IgD-negative memory B cell (primary cell): ENCODE measurements around the gene C12orf60. TPM values are rescaled to one million over a fixed set of nuclear protein-coding genes. Genes with fewer than 3 reads are reported as not detected.

ENCODE experiments used
- H3K27ac Mint-ChIP-seq, 3 donors: one replicate each; pipeline ENCODE4 v1.8.0; 2020 to 2022; ENCODE audit warnings: mild to moderate bottlenecking in 3 of 3, mixed read lengths in 3 of 3, moderate library complexity in 1 of 3
- H3K27me3 Mint-ChIP-seq: one replicate; pipeline ENCODE4 v1.8.0; 2021; ENCODE audit warnings: mixed read lengths
- H3K36me3 Mint-ChIP-seq: one replicate; pipeline ENCODE4 v1.8.0; 2020; ENCODE audit warnings: mild to moderate bottlenecking, mixed read lengths
- H3K4me1 Mint-ChIP-seq, 3 donors: one replicate each; pipeline ENCODE4 v1.8.0; 2020 to 2022; ENCODE audit warnings: mixed read lengths in 3 of 3, mild to moderate bottlenecking in 1 of 3
- H3K4me3 Mint-ChIP-seq, 4 donors: one replicate each; pipeline ENCODE4 v1.8.0; 2020 to 2022; ENCODE audit warnings: mild to moderate bottlenecking in 4 of 4, mixed read lengths in 4 of 4, moderate library complexity in 3 of 4
- H3K9me3 Mint-ChIP-seq, 3 donors: one replicate each; pipeline ENCODE4 v1.8.0; 2020 to 2021; ENCODE audit warnings: mixed read lengths in 3 of 3, mild to moderate bottlenecking in 1 of 3
- polyA plus RNA-seq: library from polyadenylated mRNA; unstranded; fragments of 300-500 nt; fragmentation: Illumina TruSeq; gene quantifications from one replicate; pipeline ENCODE4 v1.2.3, GENCODE V29; 2021

Gene C12orf60
- polyA plus RNA-seq, 1 donor from 2014 or later: 0.70 TPM

DNA sequence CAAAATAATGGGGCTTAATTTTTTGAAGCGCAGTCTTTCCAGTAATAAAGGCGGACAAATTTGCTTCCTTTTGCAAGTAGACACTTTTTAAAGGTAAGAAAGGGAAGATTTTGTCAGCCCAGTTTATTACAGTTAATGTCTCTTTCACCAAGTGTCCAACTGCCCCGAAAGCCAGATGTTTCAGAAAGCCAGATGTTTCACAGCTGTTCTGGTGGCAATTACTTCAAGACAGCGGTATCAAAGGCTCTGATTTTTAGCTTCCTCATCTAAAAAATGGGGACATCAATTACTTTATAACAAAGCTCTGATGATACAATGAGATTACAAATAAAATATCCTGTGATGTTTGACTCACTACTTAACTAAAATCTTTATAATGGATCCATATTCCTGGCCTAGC is 1.2 kb upstream of the C12orf60 start:
- H3K4me1 Mint-ChIP-seq: peaks cover 11 to 22% (median 21%) of the 10 kb centered on the region in 3 donors
- H3K27ac Mint-ChIP-seq: no peak overlapping the region
- H3K27me3 Mint-ChIP-seq: no peaks in the 10 kb centered on the region
- no peaks in the 10 kb centered on the region for H3K9me3 Mint-ChIP-seq
- H3K4me3 Mint-ChIP-seq: no peak overlapping the region
- no peaks in the 10 kb centered on the region for H3K36me3 Mint-ChIP-seq

DNA sequence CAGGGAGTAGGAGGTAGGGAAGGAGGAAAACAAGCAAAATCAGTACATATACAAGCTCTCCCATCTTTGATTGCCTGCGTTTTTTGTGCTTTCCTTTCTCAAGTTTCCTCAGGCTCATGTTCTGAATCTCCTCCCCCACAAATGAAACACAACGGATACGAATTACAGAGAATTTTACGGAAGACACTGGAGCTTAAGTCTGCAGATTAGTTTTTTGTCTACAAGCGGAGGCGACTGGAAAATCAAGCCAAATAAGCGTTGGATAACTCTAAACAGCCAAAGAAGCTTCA is 804 bp upstream of the C12orf60 start:
- no peak overlapping the region for H3K4me3 Mint-ChIP-seq
- H3K27ac Mint-ChIP-seq: no peak overlapping the region
- H3K9me3 Mint-ChIP-seq: no peaks in the 10 kb centered on the region
- H3K36me3 Mint-ChIP-seq: no peaks in the 10 kb centered on the region
- H3K4me1 Mint-ChIP-seq: peaks cover 11 to 22% (median 21%) of the 10 kb centered on the region in 3 donors
- H3K27me3 Mint-ChIP-seq: no peaks in the 10 kb centered on the region

DNA sequence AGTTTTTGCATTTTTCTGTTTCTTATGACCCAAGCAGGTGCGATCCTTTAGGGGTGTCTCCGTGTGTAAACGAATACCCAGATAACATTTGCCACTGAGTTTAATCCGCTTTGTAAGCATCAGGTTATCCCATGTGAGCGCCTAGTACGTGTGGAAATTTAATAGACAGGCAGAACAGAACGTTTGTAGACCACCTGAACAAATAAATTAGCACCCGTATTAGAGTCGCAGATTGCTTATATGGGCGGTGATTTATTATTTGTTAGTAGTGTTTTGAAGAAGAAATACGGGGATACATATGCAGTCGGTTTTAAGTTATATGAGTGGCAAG is 325 bp downstream of the C12orf60 start:
- Mint-ChIP-seq H3K4me1 (peaks cover 11 to 22% (median 21%) of the 10 kb centered on the region in 3 donors), H3K4me3 (no peak overlapping the region), H3K27ac (no peak overlapping the region), H3K36me3 (no peaks in the 10 kb centered on the region), H3K9me3 (no peaks in the 10 kb centered on the region), H3K27me3 (no peaks in the 10 kb centered on the region)

DNA sequence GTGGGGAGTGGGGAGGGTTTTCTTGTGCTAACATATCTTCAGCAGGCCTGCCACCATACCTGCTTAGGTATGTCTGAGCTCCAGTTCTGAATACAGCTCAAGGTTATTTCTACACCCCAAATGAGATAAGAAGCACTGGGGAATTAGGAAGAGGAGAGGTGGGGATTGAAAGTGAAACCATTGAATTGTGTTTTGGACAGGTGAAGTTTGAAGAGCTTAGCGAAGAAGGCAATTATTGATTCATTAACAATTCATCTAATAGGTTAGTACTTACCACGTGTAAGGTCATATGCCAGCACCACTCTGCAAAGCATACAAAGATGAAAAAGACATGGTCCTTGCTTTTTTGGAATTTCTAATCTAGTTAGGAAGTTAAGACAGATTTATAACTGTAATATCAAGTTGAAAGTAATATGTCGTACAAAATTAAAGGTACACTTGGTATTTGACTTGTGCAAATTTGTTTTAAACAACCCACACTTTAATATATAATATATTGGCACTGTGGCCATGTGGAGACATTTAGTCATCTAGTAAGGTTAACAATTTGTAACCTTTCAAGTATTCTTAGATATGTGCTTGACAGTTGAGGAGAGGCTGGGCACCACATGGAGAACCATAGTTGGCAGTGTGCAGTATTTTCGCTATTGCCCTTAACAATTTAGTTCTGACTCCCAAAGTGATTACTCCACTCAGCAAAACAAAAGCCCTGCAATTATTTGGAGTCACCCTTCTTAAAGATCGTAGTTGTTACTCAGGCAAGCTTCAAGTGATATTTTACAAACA is 6.9 kb downstream of the C12orf60 start:
- H3K4me3 Mint-ChIP-seq: peak overlapping the region in 2 of 4 donors; percentile 19 to 21

DNA sequence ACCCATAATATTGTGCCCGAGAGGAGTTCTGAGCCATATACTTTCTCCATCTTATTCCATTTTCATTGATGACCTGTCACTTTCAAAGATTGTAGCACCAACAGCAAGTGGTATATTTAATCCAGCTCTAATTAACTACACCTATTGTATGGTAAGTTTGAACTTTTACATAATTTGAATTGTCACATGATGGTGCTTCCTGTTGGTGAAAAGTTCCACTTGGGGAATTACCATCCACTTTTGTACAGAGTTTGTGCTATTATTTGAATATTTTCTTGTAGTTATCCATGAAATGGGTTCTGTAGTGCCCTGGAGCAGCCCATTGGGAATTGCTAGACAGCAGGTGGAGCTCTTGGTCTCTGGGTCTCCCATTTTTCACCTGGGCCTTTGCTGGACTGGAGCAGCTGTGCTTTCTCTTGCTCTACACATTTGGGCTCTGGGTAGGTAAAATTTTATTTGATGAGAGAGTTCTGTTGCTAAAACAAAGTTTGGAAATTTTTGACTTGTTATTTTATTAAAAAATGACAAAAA is 7.5 kb downstream of the C12orf60 start:
- Mint-ChIP-seq H3K27me3 (no peaks in the 10 kb centered on the region), H3K9me3 (no peaks in the 10 kb centered on the region), H3K4me3 (peak overlapping the region in 3 of 4 donors; percentile 21 to 83 (median 60)), H3K27ac (no peak overlapping the region), H3K4me1 (peaks cover 8 to 13% (median 12%) of the 10 kb centered on the region in 3 donors), H3K36me3 (peaks cover 3% of the 10 kb centered on the region)

More for the DNA sequence above, 6.9 kb downstream of the C12orf60 start:
- Mint-ChIP-seq H3K27me3 (no peaks in the 10 kb centered on the region), H3K27ac (peak overlapping the region in 1 of 3 donors; percentile 2), H3K36me3 (peaks cover 3% of the 10 kb centered on the region), H3K9me3 (no peaks in the 10 kb centered on the region), H3K4me1 (peaks cover 8 to 15% (median 13%) of the 10 kb centered on the region in 3 donors)

DNA sequence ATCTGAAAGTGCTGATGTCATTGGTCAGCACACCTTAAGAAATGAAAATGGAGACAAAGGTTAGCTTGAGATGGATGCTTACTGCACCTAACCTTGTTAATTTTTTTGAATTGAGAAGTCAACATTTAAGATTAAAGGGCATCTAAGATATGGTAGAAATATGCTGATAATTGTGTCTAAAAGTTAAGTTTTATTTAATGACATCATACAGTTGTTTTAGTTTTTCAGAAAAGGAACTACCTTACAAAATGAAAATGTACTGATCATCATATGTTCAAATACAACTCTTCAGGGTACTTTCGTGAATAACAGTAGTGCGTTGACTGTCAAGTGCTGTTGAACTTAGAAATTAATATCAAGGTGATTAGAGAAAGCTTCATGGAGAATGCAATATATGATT is 8.0 kb downstream of the C12orf60 start:
- peak overlapping the region in 1 of 4 donors; percentile 83 for H3K4me3 Mint-ChIP-seq

DNA sequence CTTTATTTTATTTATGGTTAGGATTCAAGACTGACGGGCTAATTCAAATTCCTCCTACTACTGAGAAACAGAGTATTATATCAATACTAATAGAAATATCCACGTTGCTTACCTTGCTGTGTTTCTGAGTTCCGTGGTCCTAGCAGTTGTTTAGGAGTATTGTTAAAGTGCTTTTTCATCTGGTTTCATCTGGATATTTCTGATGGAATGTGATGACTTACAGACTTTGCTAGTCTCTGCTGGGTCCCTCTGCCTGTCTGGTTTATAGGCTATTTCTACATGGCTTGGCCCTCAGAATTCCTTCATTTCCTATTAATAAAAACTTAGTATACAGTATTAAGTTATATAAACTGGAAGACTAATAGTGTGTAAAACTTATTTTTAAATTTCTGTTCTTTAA is 10.5 kb downstream of the C12orf60 start, which contains the start of gene SMCO3:
Gene SMCO3, minus strand, starts transcription at position 169 of the 400 bp plus-strand sequence. CDS start 7,502 bp downstream, outside the sequence.
- Mint-ChIP-seq H3K4me3 (no peak within 1 kb of the TSS), H3K36me3 (peaks cover 1% of the 10 kb centered on the region)

More for the DNA sequence above, 8.0 kb downstream of the C12orf60 start:
- H3K4me1 Mint-ChIP-seq: peaks cover 8 to 13% (median 12%) of the 10 kb centered on the region in 3 donors
- H3K27ac Mint-ChIP-seq: no peak overlapping the region
- peaks cover 3% of the 10 kb centered on the region for H3K36me3 Mint-ChIP-seq
- H3K9me3 Mint-ChIP-seq: no peaks in the 10 kb centered on the region
- no peaks in the 10 kb centered on the region for H3K27me3 Mint-ChIP-seq

DNA sequence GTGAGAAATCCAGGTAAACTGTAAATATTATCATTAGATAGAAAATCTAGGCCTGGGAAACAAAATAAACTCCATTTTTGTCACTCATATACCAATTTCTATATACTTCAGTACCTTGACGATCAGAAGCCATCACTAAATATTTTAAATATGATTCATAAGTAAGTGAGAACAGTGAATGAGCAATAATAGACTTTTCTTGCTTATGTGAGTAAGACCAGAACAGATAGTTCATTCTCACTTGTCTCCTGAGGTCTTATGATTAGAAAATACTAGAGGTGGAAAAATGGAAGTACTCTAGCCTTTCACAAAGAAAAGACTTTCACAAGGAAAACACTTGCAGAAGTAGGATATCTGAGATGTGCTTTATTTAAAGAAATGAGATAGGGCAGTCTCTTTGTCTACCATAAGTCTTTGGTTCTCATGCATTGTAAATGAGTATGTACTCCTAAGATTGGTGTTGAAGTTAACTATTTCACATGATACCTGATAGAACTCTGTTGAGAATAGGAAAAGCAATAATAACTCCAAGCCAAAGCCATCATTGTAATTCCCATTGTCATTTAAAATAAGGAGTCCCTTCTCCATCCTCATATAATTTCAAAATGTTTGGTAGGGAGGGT is 20.7 kb downstream of the C12orf60 start:
- Mint-ChIP-seq H3K27me3 (no peaks in the 10 kb centered on the region), H3K27ac (no peak overlapping the region), H3K4me1 (peaks cover 0 to 1% (median 0%) of the 10 kb centered on the region in 3 donors), H3K9me3 (no peaks in the 10 kb centered on the region), H3K36me3 (no peaks in the 10 kb centered on the region), H3K4me3 (no peak overlapping the region)

More for the DNA sequence above, 10.5 kb downstream of the C12orf60 start, which contains the start of gene SMCO3:
- peaks cover 9 to 13% (median 12%) of the 10 kb centered on the region in 3 donors for H3K4me1 Mint-ChIP-seq
- H3K9me3 Mint-ChIP-seq: peaks cover 0 to 5% (median 2%) of the 10 kb centered on the region in 3 donors
- no peaks in the 10 kb centered on the region for H3K27me3 Mint-ChIP-seq
- H3K27ac Mint-ChIP-seq: no peak within 1 kb of the TSS

DNA sequence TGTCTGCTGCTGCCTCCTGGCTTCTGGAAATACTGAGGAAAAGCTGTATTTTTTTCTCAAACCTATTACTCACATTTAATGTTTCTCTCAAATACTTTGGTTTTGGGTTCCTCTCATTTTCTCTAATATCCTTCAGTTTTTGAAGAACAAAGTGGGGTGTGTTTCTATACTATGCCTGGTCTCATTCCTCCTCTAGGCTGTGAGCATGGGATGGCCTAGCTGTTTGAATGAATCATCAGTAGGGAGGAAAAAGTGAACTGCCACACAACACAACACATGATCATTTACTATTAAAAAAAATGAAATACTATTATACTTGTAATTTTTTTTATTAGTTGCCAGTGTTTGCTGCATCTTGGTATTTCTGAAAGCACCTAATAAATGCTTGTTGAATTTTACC is 21.8 kb downstream of the C12orf60 start:
- Mint-ChIP-seq H3K4me1 (no peaks in the 10 kb centered on the region), H3K27me3 (no peaks in the 10 kb centered on the region), H3K9me3 (no peaks in the 10 kb centered on the region), H3K4me3 (no peak overlapping the region), H3K27ac (no peak overlapping the region), H3K36me3 (no peaks in the 10 kb centered on the region)

DNA sequence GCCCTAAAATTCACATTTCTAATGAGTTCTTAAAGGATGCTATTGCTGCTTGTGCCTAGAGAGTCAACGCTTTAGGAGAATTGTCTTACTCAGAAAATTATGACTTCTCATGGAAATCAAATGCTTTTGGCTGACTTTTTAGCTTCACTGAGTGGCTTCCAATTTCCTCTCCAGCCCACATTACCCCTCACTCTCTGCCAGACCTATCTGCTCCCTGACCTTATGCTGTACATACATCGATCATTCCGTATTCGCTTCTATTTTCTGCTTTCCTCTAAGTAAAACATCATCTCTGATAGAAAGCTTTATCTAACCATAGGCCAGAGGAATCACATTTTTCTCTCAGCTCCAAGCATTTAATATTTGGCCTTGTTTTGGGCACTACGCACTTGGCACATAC is 23.0 kb downstream of the C12orf60 start:
- H3K4me1 Mint-ChIP-seq: no peaks in the 10 kb centered on the region
- H3K4me3 Mint-ChIP-seq: no peak overlapping the region
- no peak overlapping the region for H3K27ac Mint-ChIP-seq
- H3K27me3 Mint-ChIP-seq: peaks cover under 1% of the 10 kb centered on the region
- H3K36me3 Mint-ChIP-seq: no peaks in the 10 kb centered on the region
- H3K9me3 Mint-ChIP-seq: no peaks in the 10 kb centered on the region

DNA sequence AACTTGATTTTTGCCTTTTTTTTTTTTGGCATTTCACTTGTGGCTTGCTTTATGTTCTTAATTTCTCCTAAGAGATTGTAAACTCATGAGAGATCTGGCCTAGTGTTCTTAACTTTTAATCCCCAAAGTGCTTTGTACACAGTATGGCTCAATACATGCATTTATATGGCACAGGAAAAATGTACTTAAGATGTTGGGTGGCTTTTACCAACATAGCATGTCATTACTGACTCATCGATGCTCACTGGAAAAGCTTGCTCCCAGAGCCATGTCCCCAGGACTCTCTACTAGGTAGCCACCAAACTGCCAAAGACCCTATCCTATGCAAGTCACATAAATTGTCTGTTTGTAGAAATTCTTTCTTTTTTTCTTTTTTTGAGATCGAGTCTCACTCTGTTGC is 23.6 kb downstream of the C12orf60 start:
- H3K4me1 Mint-ChIP-seq: no peaks in the 10 kb centered on the region
- H3K36me3 Mint-ChIP-seq: no peaks in the 10 kb centered on the region
- H3K9me3 Mint-ChIP-seq: no peaks in the 10 kb centered on the region
- no peak overlapping the region for H3K27ac Mint-ChIP-seq
- H3K4me3 Mint-ChIP-seq: no peak overlapping the region
- H3K27me3 Mint-ChIP-seq: peaks cover 2% of the 10 kb centered on the region

DNA sequence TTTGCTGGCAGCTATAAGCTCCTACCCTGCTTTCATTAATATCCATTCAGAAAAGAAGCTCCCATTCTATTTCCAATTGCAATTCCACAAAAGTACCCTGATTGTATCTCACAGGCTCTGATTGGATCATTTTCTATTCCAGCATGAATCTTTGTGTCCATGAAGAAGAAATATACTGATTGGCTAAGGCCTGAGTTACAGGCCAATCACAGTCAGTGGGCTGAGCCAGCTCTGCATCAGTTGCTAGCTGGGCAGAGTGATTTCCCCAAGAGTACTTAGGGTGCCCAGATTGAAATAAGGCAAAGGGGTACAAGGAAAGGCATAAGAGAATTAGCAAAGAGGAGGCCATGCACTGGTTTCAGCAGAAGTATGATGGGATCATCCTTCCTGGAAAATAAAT is 25.4 kb downstream of the C12orf60 start:
- Mint-ChIP-seq H3K4me3 (no peak overlapping the region), H3K27ac (no peak overlapping the region), H3K36me3 (no peaks in the 10 kb centered on the region), H3K9me3 (no peaks in the 10 kb centered on the region), H3K27me3 (peaks cover 2% of the 10 kb centered on the region), H3K4me1 (no peaks in the 10 kb centered on the region)

DNA sequence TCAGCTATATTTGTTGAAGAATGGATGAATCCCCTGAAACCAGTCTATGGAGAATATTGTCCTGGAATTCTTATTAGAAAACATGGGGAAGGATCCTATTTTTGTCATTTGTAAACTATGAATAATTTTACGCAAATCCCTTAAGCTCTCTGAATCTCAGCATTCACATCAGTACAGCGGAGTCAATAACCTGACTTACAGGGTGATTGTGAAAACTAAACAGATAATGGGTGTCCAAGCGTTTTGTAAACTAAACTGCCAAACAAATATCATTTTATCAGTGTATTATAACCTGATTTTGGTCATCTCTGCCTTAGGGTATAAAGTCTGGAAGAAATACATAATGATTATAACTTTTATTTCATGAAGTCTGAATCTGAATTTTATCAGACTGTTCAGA is 29.9 kb downstream of the C12orf60 start:
- no peaks in the 10 kb centered on the region for H3K9me3 Mint-ChIP-seq
- no peaks in the 10 kb centered on the region for H3K4me1 Mint-ChIP-seq
- H3K27me3 Mint-ChIP-seq: peaks cover 4% of the 10 kb centered on the region
- no peaks in the 10 kb centered on the region for H3K36me3 Mint-ChIP-seq
- H3K27ac Mint-ChIP-seq: no peak overlapping the region
- H3K4me3 Mint-ChIP-seq: no peak overlapping the region

DNA sequence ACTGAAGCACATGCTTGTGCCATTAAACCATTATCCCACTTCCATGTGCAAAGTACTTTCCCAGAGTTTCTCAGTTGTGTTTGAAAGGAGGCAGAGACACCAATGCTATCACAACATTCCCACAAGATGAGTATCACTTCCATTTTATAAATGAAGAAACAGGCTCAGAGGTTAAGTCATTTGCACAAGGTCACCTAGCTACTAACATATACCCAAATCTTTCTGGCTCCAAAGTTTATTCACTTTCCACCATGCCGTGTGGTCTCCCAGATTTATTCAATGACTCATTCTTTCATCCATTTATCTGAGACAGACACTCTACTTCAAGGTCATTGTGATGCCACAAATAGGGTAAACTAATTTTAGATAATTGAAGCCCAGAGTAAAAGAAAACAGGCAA is 30.5 kb downstream of the C12orf60 start:
- Mint-ChIP-seq H3K27ac (no peak overlapping the region), H3K27me3 (peaks cover 4% of the 10 kb centered on the region), H3K4me3 (no peak overlapping the region), H3K9me3 (no peaks in the 10 kb centered on the region), H3K4me1 (no peaks in the 10 kb centered on the region), H3K36me3 (no peaks in the 10 kb centered on the region)

DNA sequence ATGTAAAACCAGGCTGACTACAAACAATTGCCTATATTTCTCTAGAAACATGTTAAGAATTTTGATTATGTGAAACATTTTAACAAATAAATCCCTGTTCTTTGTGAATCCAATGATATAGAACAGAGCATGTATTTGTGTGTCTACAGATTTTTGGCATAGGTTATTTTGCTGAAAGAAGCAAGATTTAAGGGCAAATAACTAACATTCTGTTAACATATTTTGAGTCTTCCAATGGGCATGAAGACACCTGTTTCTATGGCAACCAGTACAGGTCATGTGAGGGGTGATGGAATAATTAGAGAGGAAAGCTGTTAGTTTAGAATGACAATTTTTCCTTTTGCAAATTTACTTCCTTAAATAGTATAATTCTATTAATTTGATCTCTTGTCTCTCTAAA is 31.0 kb downstream of the C12orf60 start:
- no peaks in the 10 kb centered on the region for H3K4me1 Mint-ChIP-seq
- no peaks in the 10 kb centered on the region for H3K9me3 Mint-ChIP-seq
- no peak overlapping the region for H3K4me3 Mint-ChIP-seq
- H3K27me3 Mint-ChIP-seq: peaks cover 7% of the 10 kb centered on the region
- H3K27ac Mint-ChIP-seq: no peak overlapping the region
- no peaks in the 10 kb centered on the region for H3K36me3 Mint-ChIP-seq
